GM12878 (cell line): Measurements from ENCODE around the gene SENP1. TPM values are rescaled to one million over a fixed set of nuclear protein-coding genes. Genes with fewer than 3 reads are reported as not detected.

Source experiments
- ATAC-seq: fragments of 200-7000 bp; cut with Tn5 transposase; 3 replicates; pipeline ENCODE4 v1.9.1; 2020; ENCODE audit warnings: mild to moderate bottlenecking, moderate library complexity
- BruUV-seq: library from RNA; stranded (reverse); fragments of 400-500 nt; replicated peaks from 2 replicates; lab custom pipeline; 2021; lab: Mats Ljungman, UMichigan
- CTCF ChIA-PET: fragments of 300-600 bp; sonication (Branson Sonifier 250); formaldehyde crosslinking; extraction: SDS; loops from one replicate; lab custom pipeline; 2021; ENCODE audit warnings: inconsistent platforms; lab: Yijun Ruan, JAX
- POLR2A ChIA-PET: fragments of 350-600 bp; formaldehyde crosslinking; extraction: SDS; loops from one replicate; lab custom pipeline; 2021; ENCODE audit warnings: inconsistent platforms; lab: Charles Lee
- RAD21 ChIA-PET: fragments of 300-600 bp; sonication (Branson Sonifier 250); formaldehyde crosslinking; loops from one replicate; lab custom pipeline; 2023; ENCODE audit warnings: antibody characterized with exemption; ENCODE audit not compliant: unreplicated experiment; lab: Charles Lee
- SMC1A ChIA-PET: fragments of 300-600 bp; sonication (Branson Sonifier 250); formaldehyde crosslinking; loops from one replicate; lab custom pipeline; 2023; ENCODE audit not compliant: unreplicated experiment, uncharacterized antibody; lab: Charles Lee
- DNase-seq: peaks from one replicate; pipeline ENCODE4 v3.0.0-alpha.2; 2011; ENCODE audit warnings: low read depth, low spot score
- FAIRE-seq: peaks from 3 replicates; lab custom pipeline; 2011; peaks lifted over from hg19 to GRCh38; lab: Jason Lieb, UNC
- H2AFZ ChIP-seq: 2 replicates; pipeline ENCODE4 v1.6.0; 2011; ENCODE audit warnings: low read depth, low read length, control low read depth; ENCODE audit not compliant: control insufficient read depth
- H3K27ac ChIP-seq: 2 replicates; pipeline ENCODE4 v1.5.1; 2011; ENCODE audit warnings: control low read depth; ENCODE audit not compliant: control insufficient read depth, insufficient read depth
- H3K27me3 ChIP-seq, 2 experiments: replicated peaks in 1 of 2; 2 replicates each; pipeline versions ENCODE4 v1.6.0 to v1.6.1; 2011; ENCODE audit warnings: low read length in 1 of 2; ENCODE audit not compliant: control insufficient read depth in 2 of 2, insufficient read depth in 2 of 2
- H3K36me3 ChIP-seq, 2 experiments: 2 replicates each; pipeline ENCODE4 v1.5.1; 2011; ENCODE audit warnings: low read length in 1 of 2; ENCODE audit not compliant: control insufficient read depth in 2 of 2, insufficient read depth in 2 of 2
- H3K4me1 ChIP-seq: 2 replicates; pipeline ENCODE4 v1.6.1; 2011; ENCODE audit warnings: mild to moderate bottlenecking, low read length, moderate library complexity, mixed read lengths; ENCODE audit not compliant: control insufficient read depth, insufficient read depth
- H3K4me2 ChIP-seq: 2 replicates; pipeline ENCODE4 v1.6.0; 2011; ENCODE audit warnings: control low read depth; ENCODE audit not compliant: control insufficient read depth, insufficient read depth
- H3K4me3 ChIP-seq: fragments of 200-600 bp; sonication (generic); 2 replicates; pipeline ENCODE4 v1.5.1; 2016
- H3K79me2 ChIP-seq: 2 replicates; pipeline ENCODE4 v1.6.0; 2011; ENCODE audit warnings: low read length; ENCODE audit not compliant: control insufficient read depth, insufficient read depth
- H3K9ac ChIP-seq: 2 replicates; pipeline ENCODE4 v1.8.0; 2011; ENCODE audit warnings: low read length, control low read depth, mixed read lengths; ENCODE audit not compliant: control insufficient read depth, insufficient read depth
- H3K9me3 ChIP-seq: replicated peaks from 3 replicates; pipeline ENCODE4 v1.5.1; 2011; ENCODE audit warnings: mild to moderate bottlenecking, low read length; ENCODE audit not compliant: control insufficient read depth, insufficient read depth
- H4K20me1 ChIP-seq: 2 replicates; pipeline ENCODE4 v1.6.0; 2011; ENCODE audit not compliant: control insufficient read depth, insufficient read depth
- BCL11A ChIP-seq: IDR thresholded peaks from 2 replicates; pipeline ENCODE4 v1.6.1; 2011; ENCODE audit warnings: low read depth, low read length
- E2F4 ChIP-seq: IDR thresholded peaks from 2 replicates; pipeline ENCODE4 v1.6.1; 2012; ENCODE audit warnings: low read depth, low read length, improper control_type of control experiment
- IKZF2 ChIP-seq, 2 experiments: fragments of 450-650 bp; IDR thresholded peaks; 2 replicates each; pipeline ENCODE4 v1.6.1; 2017; ENCODE audit warnings: mild to moderate bottlenecking in 2 of 2, moderate library complexity in 2 of 2
- MYB ChIP-seq: fragments of 150-350 bp; IDR thresholded peaks from 2 replicates; pipeline ENCODE4 v1.6.1; 2014; ENCODE audit warnings: mild to moderate bottlenecking, low read depth, low read length, borderline replicate concordance
- NR2C1 ChIP-seq: fragments of 450-650 bp; IDR thresholded peaks from 2 replicates; pipeline ENCODE4 v1.6.1; 2017; ENCODE audit warnings: antibody characterized with exemption, mild to moderate bottlenecking, moderate library complexity
- PBX3 ChIP-seq: IDR thresholded peaks from 2 replicates; pipeline ENCODE4 v1.6.1; 2011; ENCODE audit warnings: mild to moderate bottlenecking, low read depth, low read length, moderate library complexity; ENCODE audit not compliant: insufficient replicate concordance
- ZNF207 ChIP-seq: fragments of 450-650 bp; IDR thresholded peaks from 2 replicates; pipeline ENCODE4 v1.6.1; 2014; ENCODE audit warnings: antibody characterized with exemption, mild to moderate bottlenecking, borderline replicate concordance
- WGBS: methylation state at CpG from one replicate; pipeline ENCODE4 v1.1.6; 2016; ENCODE audit warnings: low lambda C conversion rate; ENCODE audit not compliant: insufficient replicate concordance, insufficient coverage; ENCODE audit errors: missing lambda C conversion rate; 5-methylcytosine and 5-hydroxymethylcytosine counted together
- in situ Hi-C: fragments of 300-500 bp; cut with MboI; formaldehyde crosslinking; loops from 9 replicates; pipeline ENCODE4 v1.14.3; 2018; ENCODE audit warnings: mixed read lengths
- intact Hi-C: fragments of 100-400 bp; cut with micrococcal nuclease; formaldehyde crosslinking; loops from one replicate; pipeline ENCODE4 v1.14.2; 2022; ENCODE audit not compliant: unreplicated experiment
- polyA plus RNA-seq, 11 experiments: library from polyadenylated mRNA; depleted of rRNA in 4 of 11; unstranded in 6 of 11; stranded (reverse) in 5 of 11; fragments of >200 nt; fragmentation: Nextera tagmentation in 4 of 11; fragmentation: Illumina TruSeq in 1 of 11; extraction: Ambion mirVana in 4 of 11; extraction: Trizol in 1 of 11; gene quantifications; 1 replicate in 1 of 11; 2 replicates in 10 of 11; pipeline versions ENCODE4 v1.2.1 to v1.2.3, GENCODE V29; 2011 to 2016; ENCODE audit warnings: inconsistent platforms in 2 of 11, missing spikeins in 2 of 11, low read depth in 1 of 11
- total RNA-seq, 4 experiments: library from RNA; depleted of rRNA in 3 of 4; stranded (reverse); fragments of >200 nt in 3 of 4; fragmentation: Illumina TruSeq in 1 of 4; extraction: Trizol in 1 of 4; gene quantifications; 2 replicates each; pipeline versions ENCODE4 v1.2.1 to v1.2.3, GENCODE V29; 2013 to 2021
- TF ChIP-seq, protein P1 (sequence below): fragments of 450-650 bp; formaldehyde crosslinking; IDR thresholded peaks from 2 replicates; pipeline ENCODE4 v1.4.0; 2020; ENCODE audit warnings: mild to moderate bottlenecking, moderate library complexity
- TF ChIP-seq, protein P2 (sequence below): fragments of 150-350 bp; IDR thresholded peaks from 2 replicates; pipeline ENCODE4 v1.6.1; 2016; ENCODE audit warnings: low read depth, low read length

Gene SENP1
- total and polyA plus RNA-seq, 10 of the 15 experiments (the other 5 are each of a cell fraction or from before 2014, with no cell fraction given) = 8.1 to 52.4 (median 26.1) TPM

DNA sequence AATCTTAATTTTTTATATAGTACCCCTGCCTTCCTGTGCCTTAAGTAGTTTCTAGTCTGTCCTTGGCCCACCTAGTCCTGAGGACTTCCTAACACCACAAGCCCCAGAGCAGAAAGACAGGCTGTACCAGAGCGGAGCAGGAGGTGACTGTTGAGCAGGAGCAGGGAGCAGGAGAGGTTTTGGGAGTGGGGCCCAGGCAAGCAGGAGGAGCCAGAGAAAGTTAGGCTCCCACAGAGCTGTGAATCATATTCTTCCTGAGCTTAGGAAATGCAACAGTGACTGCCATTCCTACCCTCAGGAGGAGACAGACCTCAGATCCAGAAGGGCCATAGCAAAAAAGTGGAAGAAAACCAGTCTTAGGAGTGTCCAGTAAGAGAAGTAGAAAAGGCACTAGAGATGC is 73.3 kb downstream of the SENP1 start:
- ChIA-PET RAD21 (no interaction called here), CTCF (no interaction called here), SMC1A (no interaction called here), POLR2A (no interaction called here)
- H3K9ac ChIP-seq = no peak overlapping the region
- no peaks in the 10 kb centered on the region for H3K4me1 ChIP-seq
- no peak overlapping the region for H2AFZ ChIP-seq
- no peak overlapping the region for H3K4me2 ChIP-seq
- DNase-seq = no peak
- no peaks in the 10 kb centered on the region for H3K36me3 ChIP-seq
- no peaks in the 10 kb centered on the region for H3K9me3 ChIP-seq
- in situ Hi-C loops = no loop called here
- ATAC-seq = no peak
- WGBS = 93% methylated on average over 1 of the region's 1 CpG
- no peaks in the 10 kb centered on the region for H4K20me1 ChIP-seq
- no TSS peak for BruUV-seq
- intact Hi-C loops = no loop called here
- H3K27ac ChIP-seq = no peak overlapping the region
- H3K4me3 ChIP-seq = no peak overlapping the region
- H3K27me3 ChIP-seq = no peaks in the 10 kb centered on the region
- H3K79me2 ChIP-seq = no peaks in the 10 kb centered on the region
- FAIRE-seq = no peak
- TF ChIP-seq MYB (no peak), IKZF2 (IDR thresholded peaks at IDR 0.05) (no peak), ZNF207 (no peak), E2F4 (no peak), BCL11A (no peak), PBX3 (no peak), NR2C1 (no peak)
- TF ChIP-seq, protein P1, sequence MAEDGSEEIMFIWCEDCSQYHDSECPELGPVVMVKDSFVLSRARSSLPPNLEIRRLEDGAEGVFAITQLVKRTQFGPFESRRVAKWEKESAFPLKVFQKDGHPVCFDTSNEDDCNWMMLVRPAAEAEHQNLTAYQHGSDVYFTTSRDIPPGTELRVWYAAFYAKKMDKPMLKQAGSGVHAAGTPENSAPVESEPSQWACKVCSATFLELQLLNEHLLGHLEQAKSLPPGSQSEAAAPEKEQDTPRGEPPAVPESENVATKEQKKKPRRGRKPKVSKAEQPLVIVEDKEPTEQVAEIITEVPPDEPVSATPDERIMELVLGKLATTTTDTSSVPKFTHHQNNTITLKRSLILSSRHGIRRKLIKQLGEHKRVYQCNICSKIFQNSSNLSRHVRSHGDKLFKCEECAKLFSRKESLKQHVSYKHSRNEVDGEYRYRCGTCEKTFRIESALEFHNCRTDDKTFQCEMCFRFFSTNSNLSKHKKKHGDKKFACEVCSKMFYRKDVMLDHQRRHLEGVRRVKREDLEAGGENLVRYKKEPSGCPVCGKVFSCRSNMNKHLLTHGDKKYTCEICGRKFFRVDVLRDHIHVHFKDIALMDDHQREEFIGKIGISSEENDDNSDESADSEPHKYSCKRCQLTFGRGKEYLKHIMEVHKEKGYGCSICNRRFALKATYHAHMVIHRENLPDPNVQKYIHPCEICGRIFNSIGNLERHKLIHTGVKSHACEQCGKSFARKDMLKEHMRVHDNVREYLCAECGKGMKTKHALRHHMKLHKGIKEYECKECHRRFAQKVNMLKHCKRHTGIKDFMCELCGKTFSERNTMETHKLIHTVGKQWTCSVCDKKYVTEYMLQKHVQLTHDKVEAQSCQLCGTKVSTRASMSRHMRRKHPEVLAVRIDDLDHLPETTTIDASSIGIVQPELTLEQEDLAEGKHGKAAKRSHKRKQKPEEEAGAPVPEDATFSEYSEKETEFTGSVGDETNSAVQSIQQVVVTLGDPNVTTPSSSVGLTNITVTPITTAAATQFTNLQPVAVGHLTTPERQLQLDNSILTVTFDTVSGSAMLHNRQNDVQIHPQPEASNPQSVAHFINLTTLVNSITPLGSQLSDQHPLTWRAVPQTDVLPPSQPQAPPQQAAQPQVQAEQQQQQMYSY (CRISPR knock-in tag) = no peak
- TF ChIP-seq, protein P2, sequence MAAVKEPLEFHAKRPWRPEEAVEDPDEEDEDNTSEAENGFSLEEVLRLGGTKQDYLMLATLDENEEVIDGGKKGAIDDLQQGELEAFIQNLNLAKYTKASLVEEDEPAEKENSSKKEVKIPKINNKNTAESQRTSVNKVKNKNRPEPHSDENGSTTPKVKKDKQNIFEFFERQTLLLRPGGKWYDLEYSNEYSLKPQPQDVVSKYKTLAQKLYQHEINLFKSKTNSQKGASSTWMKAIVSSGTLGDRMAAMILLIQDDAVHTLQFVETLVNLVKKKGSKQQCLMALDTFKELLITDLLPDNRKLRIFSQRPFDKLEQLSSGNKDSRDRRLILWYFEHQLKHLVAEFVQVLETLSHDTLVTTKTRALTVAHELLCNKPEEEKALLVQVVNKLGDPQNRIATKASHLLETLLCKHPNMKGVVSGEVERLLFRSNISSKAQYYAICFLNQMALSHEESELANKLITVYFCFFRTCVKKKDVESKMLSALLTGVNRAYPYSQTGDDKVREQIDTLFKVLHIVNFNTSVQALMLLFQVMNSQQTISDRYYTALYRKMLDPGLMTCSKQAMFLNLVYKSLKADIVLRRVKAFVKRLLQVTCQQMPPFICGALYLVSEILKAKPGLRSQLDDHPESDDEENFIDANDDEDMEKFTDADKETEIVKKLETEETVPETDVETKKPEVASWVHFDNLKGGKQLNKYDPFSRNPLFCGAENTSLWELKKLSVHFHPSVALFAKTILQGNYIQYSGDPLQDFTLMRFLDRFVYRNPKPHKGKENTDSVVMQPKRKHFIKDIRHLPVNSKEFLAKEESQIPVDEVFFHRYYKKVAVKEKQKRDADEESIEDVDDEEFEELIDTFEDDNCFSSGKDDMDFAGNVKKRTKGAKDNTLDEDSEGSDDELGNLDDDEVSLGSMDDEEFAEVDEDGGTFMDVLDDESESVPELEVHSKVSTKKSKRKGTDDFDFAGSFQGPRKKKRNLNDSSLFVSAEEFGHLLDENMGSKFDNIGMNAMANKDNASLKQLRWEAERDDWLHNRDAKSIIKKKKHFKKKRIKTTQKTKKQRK = no peak
